K562 (cell line): Measurements from ENCODE around the gene AVPR1B. TPM values are rescaled to one million over a fixed set of nuclear protein-coding genes. Genes with fewer than 3 reads are reported as not detected.
A peak's percentile ranks its signal among the peaks of the same experiment; 100 is the strongest.

ENCODE experiments used
- ATAC-seq: fragments of 200-7000 bp; cut with Tn5 transposase; 3 replicates; pipeline ENCODE4 v1.9.1; 2020; ENCODE audit warnings: moderate library complexity
- BruUV-seq: library from RNA; stranded (reverse); fragments of 400-500 nt; replicated peaks from 2 replicates; lab custom pipeline; 2021; lab: Mats Ljungman, UMichigan
- CTCF ChIA-PET: fragments of 300-600 bp; formaldehyde crosslinking; extraction: SDS; loops from one replicate; lab custom pipeline; 2021; ENCODE audit warnings: low intra/inter-chr PET ratio; lab: Yijun Ruan, JAX
- POLR2A ChIA-PET: fragments of 300-600, 350-650 bp; sonication (Branson Sonifier 250); formaldehyde crosslinking; extraction: SDS; loops from one replicate; lab custom pipeline; 2021; ENCODE audit warnings: antibody characterized with exemption, inconsistent platforms; lab: Yijun Ruan, JAX
- DNase-seq, 4 experiments: peaks; one replicate each; pipeline versions ENCODE4 v3.0.0 to v3.0.0-alpha.2; 2011 to 2018; ENCODE audit warnings: low spot score in 3 of 4, mixed read lengths in 3 of 4; ENCODE audit errors: extremely low read depth in 1 of 4
- FAIRE-seq: peaks from 2 replicates; lab custom pipeline; 2011; peaks lifted over from hg19 to GRCh38; lab: Jason Lieb, UNC
- H2AFZ ChIP-seq: 2 replicates; pipeline ENCODE4 v1.6.0; 2011; ENCODE audit warnings: low read depth, low read length, control low read depth, inconsistent platforms
- H3K27ac ChIP-seq: fragments of 200-600 bp; 3 replicates; pipeline ENCODE4 v1.8.0; 2011; ENCODE audit warnings: low read depth, mild to moderate bottlenecking, control low read depth, inconsistent platforms, low read length, moderate library complexity, mixed read lengths; ENCODE audit errors: extremely low read depth
- H3K27me3 ChIP-seq, 2 experiments: fragments of 300-600 bp in 1 of 2; 2 replicates in 1 of 2; 3 replicates in 1 of 2; pipeline versions ENCODE4 v1.6.0 to v1.8.0; 2011; ENCODE audit warnings: inconsistent platforms in 2 of 2, low read length in 2 of 2, mild to moderate bottlenecking in 1 of 2, mixed read lengths in 1 of 2, moderate library complexity in 1 of 2; ENCODE audit not compliant: control insufficient read depth in 2 of 2, insufficient read depth in 2 of 2
- H3K36me3 ChIP-seq: fragments of 300-600 bp; 3 replicates; pipeline ENCODE4 v1.8.0; 2011; ENCODE audit warnings: mild to moderate bottlenecking, low read length, inconsistent platforms; ENCODE audit not compliant: control insufficient read depth, insufficient read depth
- H3K4me1 ChIP-seq, 2 experiments: fragments of 200-600 bp in 1 of 2; replicated peaks in 1 of 2; 2 replicates in 1 of 2; 3 replicates in 1 of 2; pipeline versions ENCODE4 v1.5.1 to v1.8.0; 2011; ENCODE audit warnings: inconsistent platforms in 2 of 2, low read length in 2 of 2, mild to moderate bottlenecking in 1 of 2, mixed read lengths in 1 of 2, moderate library complexity in 1 of 2; ENCODE audit not compliant: control insufficient read depth in 2 of 2, insufficient read depth in 2 of 2
- H3K4me2 ChIP-seq: 2 replicates; pipeline ENCODE4 v1.6.1; 2011; ENCODE audit warnings: low read length, control low read depth, inconsistent platforms, mixed read lengths; ENCODE audit not compliant: insufficient read depth
- H3K4me3 ChIP-seq: fragments of 200-600 bp; sonication (generic), shearing (Covaris generic); 2 replicates; pipeline ENCODE4 v1.5.1; 2016; ENCODE audit warnings: control low read depth, inconsistent platforms
- H3K79me2 ChIP-seq: fragments of 200-600 bp; 3 replicates; pipeline ENCODE4 v1.8.0; 2011; ENCODE audit warnings: low read length, inconsistent platforms; ENCODE audit not compliant: control insufficient read depth, insufficient read depth
- H3K9ac ChIP-seq, 2 experiments: 2 replicates each; pipeline versions ENCODE4 v1.6.0 to v1.6.1; 2011; ENCODE audit warnings: low read depth in 2 of 2, low read length in 2 of 2, control low read depth in 1 of 2, inconsistent platforms in 1 of 2, mild to moderate bottlenecking in 1 of 2, mixed read lengths in 1 of 2; ENCODE audit not compliant: insufficient read depth in 1 of 2
- H3K9me1 ChIP-seq: one replicate; pipeline ENCODE4 v1.6.0; 2011; ENCODE audit warnings: inconsistent platforms, mild to moderate bottlenecking, low read length, moderate library complexity; ENCODE audit not compliant: control insufficient read depth, insufficient read depth
- H3K9me3 ChIP-seq: replicated peaks from 2 replicates; pipeline ENCODE4 v1.5.1; 2011; ENCODE audit warnings: low read depth, low read length, inconsistent platforms; ENCODE audit not compliant: control insufficient read depth, insufficient read depth
- H4K20me1 ChIP-seq: replicated peaks from 2 replicates; pipeline ENCODE4 v1.6.1; 2011; ENCODE audit warnings: low read length, inconsistent platforms, mixed read lengths; ENCODE audit not compliant: control insufficient read depth, insufficient read depth
- ELF4 ChIP-seq: fragments of 450-650 bp; formaldehyde crosslinking; IDR thresholded peaks from 2 replicates; pipeline ENCODE4 v1.4.0; 2022; ENCODE audit warnings: missing genetic modification characterization
- NCOA6 ChIP-seq: fragments of 450-650 bp; IDR thresholded peaks from 2 replicates; pipeline ENCODE4 v1.6.1; 2017; ENCODE audit warnings: mild to moderate bottlenecking
- ZSCAN32 ChIP-seq: fragments of 450-650 bp; formaldehyde crosslinking; IDR thresholded peaks from 2 replicates; pipeline ENCODE4 v1.4.0; 2020; ENCODE audit warnings: mild to moderate bottlenecking, moderate library complexity
- WGBS: fragments of 100-300 bp; shearing (Covaris generic); methylation state at CpG from one replicate; pipeline ENCODE4 v1.1.6; 2016; ENCODE audit warnings: low coverage, mixed read lengths; ENCODE audit not compliant: insufficient coverage; ENCODE audit errors: missing lambda C conversion rate; 5-methylcytosine and 5-hydroxymethylcytosine counted together
- in situ Hi-C: fragments of 300-500 bp; cut with MboI; formaldehyde crosslinking; loops from 4 replicates; pipeline ENCODE4 v1.15.0; 2018; ENCODE audit warnings: inconsistent platforms, mixed read lengths
- intact Hi-C: fragments of 100-400 bp; cut with micrococcal nuclease; formaldehyde crosslinking; loops from 2 replicates; pipeline ENCODE4 v1.14.2; 2022
- polyA plus RNA-seq, 8 experiments: library from polyadenylated mRNA; depleted of rRNA in 4 of 8; stranded (reverse) in 5 of 8; unstranded in 3 of 8; fragments of >200 nt; fragmentation: Nextera tagmentation in 2 of 8; fragmentation: Illumina TruSeq in 1 of 8; extraction: Ambion mirVana in 2 of 8; extraction: Trizol in 1 of 8; gene quantifications; 2 replicates each; pipeline versions ENCODE4 v1.2.1 to v1.2.3, GENCODE V29; 2011 to 2014; ENCODE audit warnings: inconsistent platforms in 1 of 8, missing spikeins in 1 of 8
- total RNA-seq, 7 experiments: library from RNA; depleted of rRNA in 6 of 7; stranded (reverse); fragments of >200 nt in 6 of 7; fragmentation: Illumina TruSeq in 2 of 7; extraction: Trizol in 2 of 7; gene quantifications; 2 replicates each; pipeline versions ENCODE4 v1.2.1 to v1.2.3, GENCODE V29; 2011 to 2021; ENCODE audit warnings: low replicate concordance in 1 of 7
- TF ChIP-seq, protein P1 (sequence below): fragments of 450-650 bp; formaldehyde crosslinking; IDR thresholded peaks from 2 replicates; pipeline ENCODE4 v1.4.0; 2022; ENCODE audit warnings: missing genetic modification characterization
- TF ChIP-seq, protein P2 (sequence below): fragments of 250-450 bp; sonication (Bioruptor Pico); IDR thresholded peaks from 2 replicates; pipeline ENCODE4 v1.4.0; 2020; ENCODE audit warnings: mild to moderate bottlenecking, moderate library complexity
- TF ChIP-seq, protein P3 (sequence below): sonication (generic); formaldehyde crosslinking; IDR thresholded peaks from 2 replicates; pipeline ENCODE4 v1.8.1; 2023; ENCODE audit warnings: missing genetic modification reagents, mild to moderate bottlenecking, borderline replicate concordance

The AVPR1B gene
- total and polyA plus RNA-seq, 9 of the 15 experiments (the other 6 are each of a cell fraction or from before 2014, with no cell fraction given), result not detected

DNA sequence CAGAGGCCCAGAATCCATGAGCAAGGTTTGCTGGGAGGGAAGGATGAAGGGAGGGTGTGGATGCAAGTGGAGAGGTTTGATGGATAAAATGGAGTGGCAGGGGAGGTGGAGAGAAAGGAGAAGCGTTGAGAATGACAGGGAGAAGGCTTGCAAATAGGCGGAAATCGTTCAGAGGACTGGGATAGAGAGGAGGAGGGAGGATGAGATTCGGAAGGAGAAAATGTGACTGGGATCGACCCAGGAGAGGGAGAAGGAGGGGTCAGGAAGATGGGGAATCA is 376 bp downstream of the AVPR1B start:
- peaks cover 3% of the 10 kb centered on the region; the same call in 1 of the 2 replicates for H4K20me1 ChIP-seq
- POLR2A ChIA-PET, result no interaction called here
- CTCF ChIA-PET, result no interaction called here
- in situ Hi-C loops (no loop called here), intact Hi-C loops (no loop called here)
- TF ChIP-seq, protein P1, sequence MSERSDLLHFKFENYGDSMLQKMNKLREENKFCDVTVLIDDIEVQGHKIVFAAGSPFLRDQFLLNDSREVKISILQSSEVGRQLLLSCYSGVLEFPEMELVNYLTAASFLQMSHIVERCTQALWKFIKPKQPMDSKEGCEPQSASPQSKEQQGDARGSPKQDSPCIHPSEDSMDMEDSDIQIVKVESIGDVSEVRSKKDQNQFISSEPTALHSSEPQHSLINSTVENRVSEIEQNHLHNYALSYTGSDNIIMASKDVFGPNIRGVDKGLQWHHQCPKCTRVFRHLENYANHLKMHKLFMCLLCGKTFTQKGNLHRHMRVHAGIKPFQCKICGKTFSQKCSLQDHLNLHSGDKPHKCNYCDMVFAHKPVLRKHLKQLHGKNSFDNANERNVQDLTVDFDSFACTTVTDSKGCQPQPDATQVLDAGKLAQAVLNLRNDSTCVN, result 0 out of 2 replicates have a peak, but pooled peaks have one; percentile 54
- TF ChIP-seq ZSCAN32 (CRISPR knock-in tag) (no peak), ELF4 (CRISPR knock-in tag) (0 out of 2 replicates have a peak, but pooled peaks have one; percentile 19), NCOA6 (no peak)
- TF ChIP-seq, protein P2, sequence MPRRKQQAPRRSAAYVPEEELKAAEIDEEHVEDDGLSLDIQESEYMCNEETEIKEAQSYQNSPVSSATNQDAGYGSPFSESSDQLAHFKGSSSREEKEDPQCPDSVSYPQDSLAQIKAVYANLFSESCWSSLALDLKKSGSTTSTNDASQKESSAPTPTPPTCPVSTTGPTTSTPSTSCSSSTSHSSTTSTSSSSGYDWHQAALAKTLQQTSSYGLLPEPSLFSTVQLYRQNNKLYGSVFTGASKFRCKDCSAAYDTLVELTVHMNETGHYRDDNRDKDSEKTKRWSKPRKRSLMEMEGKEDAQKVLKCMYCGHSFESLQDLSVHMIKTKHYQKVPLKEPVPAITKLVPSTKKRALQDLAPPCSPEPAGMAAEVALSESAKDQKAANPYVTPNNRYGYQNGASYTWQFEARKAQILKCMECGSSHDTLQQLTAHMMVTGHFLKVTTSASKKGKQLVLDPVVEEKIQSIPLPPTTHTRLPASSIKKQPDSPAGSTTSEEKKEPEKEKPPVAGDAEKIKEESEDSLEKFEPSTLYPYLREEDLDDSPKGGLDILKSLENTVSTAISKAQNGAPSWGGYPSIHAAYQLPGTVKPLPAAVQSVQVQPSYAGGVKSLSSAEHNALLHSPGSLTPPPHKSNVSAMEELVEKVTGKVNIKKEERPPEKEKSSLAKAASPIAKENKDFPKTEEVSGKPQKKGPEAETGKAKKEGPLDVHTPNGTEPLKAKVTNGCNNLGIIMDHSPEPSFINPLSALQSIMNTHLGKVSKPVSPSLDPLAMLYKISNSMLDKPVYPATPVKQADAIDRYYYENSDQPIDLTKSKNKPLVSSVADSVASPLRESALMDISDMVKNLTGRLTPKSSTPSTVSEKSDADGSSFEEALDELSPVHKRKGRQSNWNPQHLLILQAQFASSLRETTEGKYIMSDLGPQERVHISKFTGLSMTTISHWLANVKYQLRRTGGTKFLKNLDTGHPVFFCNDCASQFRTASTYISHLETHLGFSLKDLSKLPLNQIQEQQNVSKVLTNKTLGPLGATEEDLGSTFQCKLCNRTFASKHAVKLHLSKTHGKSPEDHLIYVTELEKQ (CRISPR knock-in tag), result no peak
- TF ChIP-seq, protein P3, sequence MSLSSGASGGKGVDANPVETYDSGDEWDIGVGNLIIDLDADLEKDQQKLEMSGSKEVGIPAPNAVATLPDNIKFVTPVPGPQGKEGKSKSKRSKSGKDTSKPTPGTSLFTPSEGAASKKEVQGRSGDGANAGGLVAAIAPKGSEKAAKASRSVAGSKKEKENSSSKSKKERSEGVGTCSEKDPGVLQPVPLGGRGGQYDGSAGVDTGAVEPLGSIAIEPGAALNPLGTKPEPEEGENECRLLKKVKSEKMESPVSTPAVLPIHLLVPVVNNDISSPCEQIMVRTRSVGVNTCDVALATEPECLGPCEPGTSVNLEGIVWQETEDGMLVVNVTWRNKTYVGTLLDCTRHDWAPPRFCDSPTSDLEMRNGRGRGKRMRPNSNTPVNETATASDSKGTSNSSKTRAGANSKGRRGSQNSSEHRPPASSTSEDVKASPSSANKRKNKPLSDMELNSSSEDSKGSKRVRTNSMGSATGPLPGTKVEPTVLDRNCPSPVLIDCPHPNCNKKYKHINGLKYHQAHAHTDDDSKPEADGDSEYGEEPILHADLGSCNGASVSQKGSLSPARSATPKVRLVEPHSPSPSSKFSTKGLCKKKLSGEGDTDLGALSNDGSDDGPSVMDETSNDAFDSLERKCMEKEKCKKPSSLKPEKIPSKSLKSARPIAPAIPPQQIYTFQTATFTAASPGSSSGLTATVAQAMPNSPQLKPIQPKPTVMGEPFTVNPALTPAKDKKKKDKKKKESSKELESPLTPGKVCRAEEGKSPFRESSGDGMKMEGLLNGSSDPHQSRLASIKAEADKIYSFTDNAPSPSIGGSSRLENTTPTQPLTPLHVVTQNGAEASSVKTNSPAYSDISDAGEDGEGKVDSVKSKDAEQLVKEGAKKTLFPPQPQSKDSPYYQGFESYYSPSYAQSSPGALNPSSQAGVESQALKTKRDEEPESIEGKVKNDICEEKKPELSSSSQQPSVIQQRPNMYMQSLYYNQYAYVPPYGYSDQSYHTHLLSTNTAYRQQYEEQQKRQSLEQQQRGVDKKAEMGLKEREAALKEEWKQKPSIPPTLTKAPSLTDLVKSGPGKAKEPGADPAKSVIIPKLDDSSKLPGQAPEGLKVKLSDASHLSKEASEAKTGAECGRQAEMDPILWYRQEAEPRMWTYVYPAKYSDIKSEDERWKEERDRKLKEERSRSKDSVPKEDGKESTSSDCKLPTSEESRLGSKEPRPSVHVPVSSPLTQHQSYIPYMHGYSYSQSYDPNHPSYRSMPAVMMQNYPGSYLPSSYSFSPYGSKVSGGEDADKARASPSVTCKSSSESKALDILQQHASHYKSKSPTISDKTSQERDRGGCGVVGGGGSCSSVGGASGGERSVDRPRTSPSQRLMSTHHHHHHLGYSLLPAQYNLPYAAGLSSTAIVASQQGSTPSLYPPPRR, result no peak
- no peak overlapping the region for H3K4me3 ChIP-seq
- H2AFZ ChIP-seq, result no peak overlapping the region
- no peak overlapping the region for H3K9ac ChIP-seq
- H3K4me2 ChIP-seq, result no peak overlapping the region
- whole genome bisulfite sequencing, result 0% methylated on average over 5 of the region's 5 CpGs
- H3K36me3 ChIP-seq, result no peaks in the 10 kb centered on the region
- H3K4me1 ChIP-seq, result peaks cover 5 to 15% of the 10 kb centered on the region in 2 experiments; a peak in 3 of 5 replicates
- no peak for FAIRE-seq
- H3K27ac ChIP-seq, result no peak overlapping the region
- no peak for DNase-seq
- H3K27me3 ChIP-seq, result peaks cover 43 to 54% of the 10 kb centered on the region in 2 experiments
- ATAC-seq, result no peak
- no peaks in the 10 kb centered on the region for H3K9me3 ChIP-seq
- no peaks in the 10 kb centered on the region for H3K9me1 ChIP-seq
- no TSS peak for BruUV-seq
- H3K79me2 ChIP-seq, result no peaks in the 10 kb centered on the region
